ENCODE measurements around the gene KIF1B. TPM values are rescaled to one million over a fixed set of nuclear protein-coding genes. Genes with fewer than 3 reads are reported as not detected.

The KIF1B gene
- total RNA-seq, 2 experiments from 2014 or later, result 7.9 to 9.7 TPM

- peaks cover 5% of the 10 kb centered on the region for H3K4me1 Mint-ChIP-seq (ENCODE audit: low read depth)
These were observed 42.1 kb downstream of the KIF1B start for GRCh38 chr1:10252508-10252907.

GRCh38 chr1:10253149-10253548 lies 42.8 kb downstream of the KIF1B start:
- ChIA-PET POLR2A (no interaction called here), CTCF (no interaction called here)
- no peak for TF ChIP-seq CTCF (IDR thresholded peaks at IDR 0.05)
- DNase-seq, result no peak
- Mint-ChIP-seq H3K36me3 (ENCODE audit: low read depth) (peaks cover 7% of the 10 kb centered on the region), H3K27ac (no peak overlapping the region), H3K27me3 (no peaks in the 10 kb centered on the region), H3K9me3 (no peaks in the 10 kb centered on the region), H3K4me1 (ENCODE audit: low read depth) (peaks cover 5% of the 10 kb centered on the region), H3K4me3 (no peak overlapping the region)
- Histone ChIP-seq H3K4me1 (ENCODE audit: insufficient read depth, low read length) (no peaks in the 10 kb centered on the region), H3K27ac (ENCODE audit: low read depth in 1 of 2, low read length in 2 of 2) (no peak overlapping the region), H3K27me3 (ENCODE audit: control insufficient read depth in 1 of 2, insufficient read depth in 2 of 2, low read length in 2 of 2) (no peaks in the 10 kb centered on the region), H3K36me3 (ENCODE audit: insufficient read depth, low read length) (no peaks in the 10 kb centered on the region), H3K9me3 (ENCODE audit: control insufficient read depth in 1 of 2, insufficient read depth in 1 of 2, low read length in 2 of 2) (no peaks in the 10 kb centered on the region), H3K4me3 (ENCODE audit: low read length) (no peak overlapping the region)
- no peak for ATAC-seq (ENCODE audit: poor library complexity)
- intact Hi-C loops (cut with DNase I, micrococcal nuclease), result no loop called here

More at GRCh38 chr1:10252508-10252907, 42.1 kb downstream of the KIF1B start:
- H3K27me3 Mint-ChIP-seq, result no peaks in the 10 kb centered on the region
- H3K36me3 Mint-ChIP-seq (ENCODE audit: low read depth), result peaks cover under 1% of the 10 kb centered on the region
- H3K9me3 Mint-ChIP-seq, result no peaks in the 10 kb centered on the region
- Histone ChIP-seq H3K27ac (ENCODE audit: low read depth in 1 of 2, low read length in 2 of 2) (no peak overlapping the region), H3K9me3 (ENCODE audit: control insufficient read depth in 1 of 2, insufficient read depth in 1 of 2, low read length in 2 of 2) (no peaks in the 10 kb centered on the region), H3K4me3 (ENCODE audit: low read length) (no peak overlapping the region), H3K4me1 (ENCODE audit: insufficient read depth, low read length) (no peaks in the 10 kb centered on the region), H3K27me3 (ENCODE audit: control insufficient read depth in 1 of 2, insufficient read depth in 2 of 2, low read length in 2 of 2) (no peaks in the 10 kb centered on the region), H3K36me3 (ENCODE audit: insufficient read depth, low read length) (no peaks in the 10 kb centered on the region)
- H3K4me3 Mint-ChIP-seq, result no peak overlapping the region
- ChIA-PET CTCF (no interaction called here), POLR2A (no interaction called here)
- intact Hi-C loops (cut with DNase I, micrococcal nuclease), result no loop called here
- no peak for TF ChIP-seq CTCF (IDR thresholded peaks at IDR 0.05)
- ATAC-seq (ENCODE audit: poor library complexity), result no peak
- no peak overlapping the region for H3K27ac Mint-ChIP-seq
- DNase-seq, result no peak

- intact Hi-C loops (cut with DNase I, micrococcal nuclease), result no loop called here
- H3K9me3 ChIP-seq (ENCODE audit: control insufficient read depth in 1 of 2, insufficient read depth in 1 of 2, low read length in 2 of 2), result no peaks in the 10 kb centered on the region
- ChIA-PET CTCF (no interaction called here), POLR2A (no interaction called here)
- H3K4me3 ChIP-seq (ENCODE audit: low read length), result no peak overlapping the region
- H3K9me3 Mint-ChIP-seq, result no peaks in the 10 kb centered on the region
- H3K36me3 ChIP-seq (ENCODE audit: insufficient read depth, low read length), result no peaks in the 10 kb centered on the region
- no peaks in the 10 kb centered on the region for H3K27me3 ChIP-seq (ENCODE audit: control insufficient read depth in 1 of 2, insufficient read depth in 2 of 2, low read length in 2 of 2)
- TF ChIP-seq CTCF (IDR thresholded peaks at IDR 0.05), result no peak
- DNase-seq (no peak), ATAC-seq (ENCODE audit: poor library complexity) (no peak)
- no peak overlapping the region for H3K4me3 Mint-ChIP-seq
- H3K4me1 Mint-ChIP-seq (ENCODE audit: low read depth), result peaks cover 5% of the 10 kb centered on the region
- peaks cover 13% of the 10 kb centered on the region for H3K36me3 Mint-ChIP-seq (ENCODE audit: low read depth)
- H3K27me3 Mint-ChIP-seq, result no peaks in the 10 kb centered on the region
- H3K27ac Mint-ChIP-seq, result no peak overlapping the region
- H3K27ac ChIP-seq (ENCODE audit: low read depth in 1 of 2, low read length in 2 of 2), result no peak overlapping the region
- H3K4me1 ChIP-seq (ENCODE audit: insufficient read depth, low read length), result no peaks in the 10 kb centered on the region
These were observed 43.4 kb downstream of the KIF1B start for GRCh38 chr1:10253755-10254154.
